Endodermal cell (in vitro differentiated cells): ENCODE data around the gene SUPV3L1. TPM values are rescaled to one million over a fixed set of nuclear protein-coding genes. Genes with fewer than 3 reads are reported as not detected.

Experiments used
- DNase-seq: peaks from one replicate; pipeline ENCODE4 v3.0.0-alpha.2; 2017
- H3K27ac ChIP-seq: 2 replicates; pipeline ENCODE4 v1.5.1; 2013; ENCODE audit warnings: mild to moderate bottlenecking, low read depth, low read length, moderate library complexity
- H3K27me3 ChIP-seq: 2 replicates; pipeline ENCODE4 v1.6.1; 2013; ENCODE audit warnings: mild to moderate bottlenecking, low read length, moderate library complexity; ENCODE audit not compliant: insufficient read depth, control insufficient read depth, poor library complexity, severe bottlenecking
- H3K36me3 ChIP-seq: 2 replicates; pipeline ENCODE4 v1.7.0; 2013; ENCODE audit warnings: mild to moderate bottlenecking, low read length, moderate library complexity; ENCODE audit not compliant: control insufficient read depth, insufficient read depth
- H3K4me1 ChIP-seq: one replicate; pipeline ENCODE4 v1.7.0; 2013; ENCODE audit warnings: low read length; ENCODE audit not compliant: control insufficient read depth, insufficient read depth
- H3K4me3 ChIP-seq: 2 replicates; pipeline ENCODE4 v1.5.1; 2013; ENCODE audit warnings: mild to moderate bottlenecking, low read length, moderate library complexity
- H3K9ac ChIP-seq: 2 replicates; pipeline ENCODE4 v1.6.1; 2013; ENCODE audit warnings: mild to moderate bottlenecking, low read length, moderate library complexity; ENCODE audit not compliant: poor library complexity, severe bottlenecking; ENCODE audit errors: extremely low read depth
- H3K9me3 ChIP-seq: 2 replicates; pipeline ENCODE4 v1.6.1; 2013; ENCODE audit warnings: mild to moderate bottlenecking, low read length, moderate library complexity; ENCODE audit not compliant: control insufficient read depth
- H3K27ac Mint-ChIP-seq: 2 replicates; pipeline ENCODE4 v1.8.0; 2020; ENCODE audit warnings: mixed read lengths
- H3K27me3 Mint-ChIP-seq: 2 replicates; pipeline ENCODE4 v1.8.0; 2021; ENCODE audit warnings: mild to moderate bottlenecking, mixed read lengths; ENCODE audit not compliant: insufficient read depth
- H3K36me3 Mint-ChIP-seq: 2 replicates; pipeline ENCODE4 v1.8.0; 2020; ENCODE audit warnings: low read depth, mixed read lengths
- H3K4me1 Mint-ChIP-seq: 2 replicates; pipeline ENCODE4 v1.8.0; 2020; ENCODE audit warnings: mixed read lengths
- H3K4me3 Mint-ChIP-seq: 2 replicates; pipeline ENCODE4 v1.8.0; 2020; ENCODE audit warnings: mild to moderate bottlenecking, moderate library complexity, mixed read lengths
- H3K9me3 Mint-ChIP-seq: 2 replicates; pipeline ENCODE4 v1.8.0; 2020; ENCODE audit warnings: mild to moderate bottlenecking, mixed read lengths
- CTCF ChIP-seq: fragments of 200-600 bp; sonication (generic); conservative IDR thresholded peaks from 2 replicates; pipeline ENCODE4 v1.5.0; 2021; ENCODE audit warnings: antibody characterized with exemption, mild to moderate bottlenecking
- WGBS, 2 experiments: methylation state at CpG; one replicate each; pipeline versions ENCODE4 v1.1.5 to v1.1.7; 2013; ENCODE audit warnings: missing lambda C conversion rate in 2 of 2, mixed read lengths in 1 of 2; ENCODE audit not compliant: insufficient coverage in 1 of 2, insufficient read length in 1 of 2; 5-methylcytosine and 5-hydroxymethylcytosine counted together
- total RNA-seq, 2 donors: library from RNA; stranded (reverse); fragmentation: NEBNext Ultra II Directional in 1 of 2; extraction: Animal tissue kit (Norgen Biotek cat#: 25700) in 1 of 2; gene quantifications; 2 replicates in 1 of 2; 3 replicates in 1 of 2; pipeline ENCODE4 v1.2.1, GENCODE V29; 2021

Gene SUPV3L1
- total RNA-seq, 2 donors from 2014 or later: 36.3 to 38.6 TPM

- H3K4me3 Mint-ChIP-seq: no peak overlapping the region
- TF ChIP-seq CTCF: no peak
- H3K27me3 ChIP-seq: no peaks in the 10 kb centered on the region
- no peak overlapping the region for H3K27ac Mint-ChIP-seq
- H3K4me3 ChIP-seq: no peak overlapping the region
- peak overlapping the region; percentile 16 for H3K27ac ChIP-seq
- H3K36me3 Mint-ChIP-seq: no peaks in the 10 kb centered on the region
- H3K9me3 Mint-ChIP-seq: no peaks in the 10 kb centered on the region
- H3K4me1 ChIP-seq: no peaks in the 10 kb centered on the region
- peaks cover 4% of the 10 kb centered on the region for H3K27me3 Mint-ChIP-seq
- 79 to 92% methylated on average over 4 to 5 of the region's 5 CpGs for WGBS, 2 experiments
- no peaks in the 10 kb centered on the region for H3K9me3 ChIP-seq
- no peak for DNase-seq
- no peaks in the 10 kb centered on the region for H3K36me3 ChIP-seq
- H3K9ac ChIP-seq: no peak overlapping the region
- peaks cover 6% of the 10 kb centered on the region for H3K4me1 Mint-ChIP-seq
These were observed 62.8 kb downstream of the SUPV3L1 start for GRCh38 chr10:69242852-69243212.

- Histone ChIP-seq H3K9ac (no peak overlapping the region), H3K4me3 (no peak overlapping the region), H3K9me3 (no peaks in the 10 kb centered on the region), H3K27ac (no peak overlapping the region), H3K36me3 (no peaks in the 10 kb centered on the region), H3K4me1 (no peaks in the 10 kb centered on the region), H3K27me3 (no peaks in the 10 kb centered on the region)
- DNase-seq: no peak
- Mint-ChIP-seq H3K27ac (no peak overlapping the region), H3K36me3 (no peaks in the 10 kb centered on the region), H3K4me3 (no peak overlapping the region), H3K4me1 (peaks cover 6% of the 10 kb centered on the region), H3K27me3 (peaks cover 4% of the 10 kb centered on the region), H3K9me3 (no peaks in the 10 kb centered on the region)
- no peak for TF ChIP-seq CTCF
- 96% methylated on average over 10 of the region's 10 CpGs for WGBS, 2 experiments
These were observed 63.8 kb downstream of the SUPV3L1 start for GRCh38 chr10:69243817-69244216.

- Mint-ChIP-seq H3K4me1 (peaks cover 6% of the 10 kb centered on the region), H3K4me3 (no peak overlapping the region), H3K27me3 (no peaks in the 10 kb centered on the region), H3K27ac (no peak overlapping the region), H3K9me3 (peaks cover 2% of the 10 kb centered on the region), H3K36me3 (no peaks in the 10 kb centered on the region)
- H3K4me1 ChIP-seq: no peaks in the 10 kb centered on the region
- no peaks in the 10 kb centered on the region for H3K27me3 ChIP-seq
- no peak for TF ChIP-seq CTCF
- DNase-seq: no peak
- no peaks in the 10 kb centered on the region for H3K36me3 ChIP-seq
- WGBS, 2 experiments: 93 to 94% methylated on average over 2 to 5 of the region's 5 CpGs
- H3K9ac ChIP-seq: no peak overlapping the region
- H3K9me3 ChIP-seq: no peaks in the 10 kb centered on the region
- H3K4me3 ChIP-seq: no peak overlapping the region
- H3K27ac ChIP-seq: no peak overlapping the region
These were observed 66.0 kb downstream of the SUPV3L1 start for GRCh38 chr10:69246036-69246435.
